SH-SY5Y (cell line): ENCODE results near the gene CNOT11.

Source experiments
- GATA2 ChIP-seq: IDR thresholded peaks from 2 replicates; pipeline ENCODE4 v1.6.1; 2011; ENCODE audit warnings: mild to moderate bottlenecking, low read depth, low read length
- GATA3 ChIP-seq: IDR thresholded peaks from 2 replicates; pipeline ENCODE4 v1.6.1; 2011; ENCODE audit warnings: low read depth, mild to moderate bottlenecking, low read length, moderate library complexity

DNA sequence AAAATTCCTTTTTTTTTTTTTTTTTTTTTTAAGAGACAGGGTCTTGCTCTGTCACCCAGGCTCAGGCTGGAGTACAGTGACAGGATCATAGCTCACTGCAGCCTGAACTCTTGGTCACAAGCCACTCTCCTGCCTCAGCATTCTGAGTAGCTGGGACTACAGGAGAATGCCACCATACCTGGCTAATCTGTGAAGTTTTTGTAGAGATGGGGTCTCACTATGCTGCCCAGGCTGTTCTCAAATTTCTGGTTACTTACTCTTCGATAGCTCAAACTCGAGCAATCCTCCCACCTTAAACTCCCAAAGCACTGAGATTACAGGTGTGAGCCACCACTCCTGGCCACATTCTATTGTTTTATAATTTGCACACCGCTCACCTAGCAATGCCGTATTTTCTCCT is 28.8 kb downstream of the CNOT11 start:
- no peak for TF ChIP-seq GATA2
- no peak for TF ChIP-seq GATA3
